A673 (cell line): Measurements from ENCODE around the gene SEC31B.

Experiments used
- EZH2 ChIP-seq: fragments of 200-600 bp; sonication (generic); IDR thresholded peaks from 2 replicates; pipeline ENCODE4 v1.6.1; 2017; ENCODE audit warnings: borderline replicate concordance, low read depth, mild to moderate bottlenecking, mixed read lengths, antibody characterized with exemption, low read length; ENCODE audit not compliant: poor library complexity, severe bottlenecking
- TF ChIP-seq, protein P1 (sequence below): fragments of 300-800, 200-600 bp; sonication (generic); conservative IDR thresholded peaks from 2 replicates; pipeline ENCODE4 v1.5.1; 2017; ENCODE audit warnings: low read depth, mild to moderate bottlenecking, antibody characterized with exemption, low read length, moderate library complexity, mixed read lengths

DNA sequence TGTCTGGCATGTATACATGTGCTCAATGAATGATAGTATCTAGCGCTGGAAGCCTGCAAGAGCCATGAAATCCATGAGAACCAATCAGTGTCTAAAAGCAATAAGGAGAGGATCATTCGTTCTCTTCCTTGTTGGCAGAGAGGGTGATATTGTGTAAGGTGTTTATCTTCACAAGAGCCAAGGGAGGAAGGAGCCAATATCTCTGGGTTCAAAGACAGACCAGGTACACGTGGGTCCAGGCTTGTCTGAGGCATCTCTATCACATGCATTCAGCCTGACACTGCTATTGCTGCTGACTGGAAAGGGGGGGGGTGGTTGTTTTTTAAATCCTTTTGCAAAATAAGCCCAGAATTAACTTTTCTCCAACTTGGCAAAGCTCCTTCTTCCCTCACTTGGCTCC is 4.0 kb downstream of the SEC31B start:
- TF ChIP-seq, protein P1, sequence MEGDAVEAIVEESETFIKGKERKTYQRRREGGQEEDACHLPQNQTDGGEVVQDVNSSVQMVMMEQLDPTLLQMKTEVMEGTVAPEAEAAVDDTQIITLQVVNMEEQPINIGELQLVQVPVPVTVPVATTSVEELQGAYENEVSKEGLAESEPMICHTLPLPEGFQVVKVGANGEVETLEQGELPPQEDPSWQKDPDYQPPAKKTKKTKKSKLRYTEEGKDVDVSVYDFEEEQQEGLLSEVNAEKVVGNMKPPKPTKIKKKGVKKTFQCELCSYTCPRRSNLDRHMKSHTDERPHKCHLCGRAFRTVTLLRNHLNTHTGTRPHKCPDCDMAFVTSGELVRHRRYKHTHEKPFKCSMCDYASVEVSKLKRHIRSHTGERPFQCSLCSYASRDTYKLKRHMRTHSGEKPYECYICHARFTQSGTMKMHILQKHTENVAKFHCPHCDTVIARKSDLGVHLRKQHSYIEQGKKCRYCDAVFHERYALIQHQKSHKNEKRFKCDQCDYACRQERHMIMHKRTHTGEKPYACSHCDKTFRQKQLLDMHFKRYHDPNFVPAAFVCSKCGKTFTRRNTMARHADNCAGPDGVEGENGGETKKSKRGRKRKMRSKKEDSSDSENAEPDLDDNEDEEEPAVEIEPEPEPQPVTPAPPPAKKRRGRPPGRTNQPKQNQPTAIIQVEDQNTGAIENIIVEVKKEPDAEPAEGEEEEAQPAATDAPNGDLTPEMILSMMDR = no peak
- TF ChIP-seq EZH2 = no peak
